HL-60 (cell line): Measurements from ENCODE around the gene CAMTA1.

Source experiments
- DNase-seq, 2 experiments: peaks; one replicate each; pipeline ENCODE4 v3.0.0-alpha.2; 2010 to 2020; ENCODE audit warnings: low read depth in 1 of 2, low spot score in 1 of 2
- H3K27ac ChIP-seq: fragments of 250-450 bp; sonication (Bioruptor Pico); replicated peaks from 2 replicates; pipeline ENCODE4 v1.5.1; 2020; ENCODE audit warnings: mild to moderate bottlenecking, moderate library complexity
- H3K27me3 ChIP-seq: fragments of 250-450 bp; sonication (Bioruptor Pico); 2 replicates; pipeline ENCODE4 v1.5.1; 2021; ENCODE audit warnings: mild to moderate bottlenecking, moderate library complexity; ENCODE audit not compliant: insufficient read depth, poor library complexity, severe bottlenecking
- H3K4me3 ChIP-seq: replicated peaks from 2 replicates; pipeline ENCODE4 v1.5.1; 2011; ENCODE audit warnings: mild to moderate bottlenecking, control low read depth, low read length; ENCODE audit not compliant: insufficient read depth
- GABPA ChIP-seq: IDR thresholded peaks from 2 replicates; pipeline ENCODE4 v1.6.1; 2012; ENCODE audit warnings: low read depth
- POLR2AphosphoS5 ChIP-seq: IDR thresholded peaks from 2 replicates; pipeline ENCODE4 v1.6.1; 2012; ENCODE audit warnings: low read depth
- SPI1 ChIP-seq: IDR thresholded peaks from 2 replicates; pipeline ENCODE4 v1.6.1; 2012; ENCODE audit warnings: low read depth, mild to moderate bottlenecking, borderline replicate concordance
- TF ChIP-seq, protein P1 (sequence below): IDR thresholded peaks from 2 replicates; pipeline ENCODE4 v1.6.1; 2012; ENCODE audit warnings: low read depth; ENCODE audit not compliant: insufficient replicate concordance
- TF ChIP-seq, protein P2 (sequence below): IDR thresholded peaks from one replicate; pipeline ENCODE4 v1.5.1; 2011; ENCODE audit warnings: low read length, control low read depth, inconsistent platforms; ENCODE audit not compliant: insufficient read depth

Gene CAMTA1

DNA sequence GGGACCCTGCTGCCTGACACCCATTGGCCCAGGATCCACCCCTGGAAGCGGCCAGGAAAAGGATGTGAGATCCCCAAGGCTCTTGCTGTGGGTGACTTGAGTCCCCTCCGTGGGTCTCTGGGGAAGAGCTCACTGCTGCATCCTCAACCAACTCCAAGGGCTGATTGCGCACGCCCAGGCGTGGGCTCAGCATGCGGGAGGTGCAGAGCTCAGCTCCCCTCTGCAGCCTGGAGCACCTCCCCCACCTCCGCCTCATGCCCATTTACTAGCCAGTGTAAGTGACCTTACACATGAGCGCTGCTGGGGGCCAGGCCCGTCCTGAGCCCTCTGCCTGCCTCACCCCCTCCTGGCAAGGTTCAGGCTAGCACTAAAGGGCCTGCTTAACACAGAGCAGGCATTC, 847.4 kb downstream of the CAMTA1 start:
- DNase-seq = no peak
- H3K27me3 ChIP-seq = no peaks in the 10 kb centered on the region
- no peak overlapping the region for H3K4me3 ChIP-seq
- no peak overlapping the region for H3K27ac ChIP-seq
- TF ChIP-seq, protein P1, sequence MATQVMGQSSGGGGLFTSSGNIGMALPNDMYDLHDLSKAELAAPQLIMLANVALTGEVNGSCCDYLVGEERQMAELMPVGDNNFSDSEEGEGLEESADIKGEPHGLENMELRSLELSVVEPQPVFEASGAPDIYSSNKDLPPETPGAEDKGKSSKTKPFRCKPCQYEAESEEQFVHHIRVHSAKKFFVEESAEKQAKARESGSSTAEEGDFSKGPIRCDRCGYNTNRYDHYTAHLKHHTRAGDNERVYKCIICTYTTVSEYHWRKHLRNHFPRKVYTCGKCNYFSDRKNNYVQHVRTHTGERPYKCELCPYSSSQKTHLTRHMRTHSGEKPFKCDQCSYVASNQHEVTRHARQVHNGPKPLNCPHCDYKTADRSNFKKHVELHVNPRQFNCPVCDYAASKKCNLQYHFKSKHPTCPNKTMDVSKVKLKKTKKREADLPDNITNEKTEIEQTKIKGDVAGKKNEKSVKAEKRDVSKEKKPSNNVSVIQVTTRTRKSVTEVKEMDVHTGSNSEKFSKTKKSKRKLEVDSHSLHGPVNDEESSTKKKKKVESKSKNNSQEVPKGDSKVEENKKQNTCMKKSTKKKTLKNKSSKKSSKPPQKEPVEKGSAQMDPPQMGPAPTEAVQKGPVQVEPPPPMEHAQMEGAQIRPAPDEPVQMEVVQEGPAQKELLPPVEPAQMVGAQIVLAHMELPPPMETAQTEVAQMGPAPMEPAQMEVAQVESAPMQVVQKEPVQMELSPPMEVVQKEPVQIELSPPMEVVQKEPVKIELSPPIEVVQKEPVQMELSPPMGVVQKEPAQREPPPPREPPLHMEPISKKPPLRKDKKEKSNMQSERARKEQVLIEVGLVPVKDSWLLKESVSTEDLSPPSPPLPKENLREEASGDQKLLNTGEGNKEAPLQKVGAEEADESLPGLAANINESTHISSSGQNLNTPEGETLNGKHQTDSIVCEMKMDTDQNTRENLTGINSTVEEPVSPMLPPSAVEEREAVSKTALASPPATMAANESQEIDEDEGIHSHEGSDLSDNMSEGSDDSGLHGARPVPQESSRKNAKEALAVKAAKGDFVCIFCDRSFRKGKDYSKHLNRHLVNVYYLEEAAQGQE = no peak
- TF ChIP-seq, protein P2, sequence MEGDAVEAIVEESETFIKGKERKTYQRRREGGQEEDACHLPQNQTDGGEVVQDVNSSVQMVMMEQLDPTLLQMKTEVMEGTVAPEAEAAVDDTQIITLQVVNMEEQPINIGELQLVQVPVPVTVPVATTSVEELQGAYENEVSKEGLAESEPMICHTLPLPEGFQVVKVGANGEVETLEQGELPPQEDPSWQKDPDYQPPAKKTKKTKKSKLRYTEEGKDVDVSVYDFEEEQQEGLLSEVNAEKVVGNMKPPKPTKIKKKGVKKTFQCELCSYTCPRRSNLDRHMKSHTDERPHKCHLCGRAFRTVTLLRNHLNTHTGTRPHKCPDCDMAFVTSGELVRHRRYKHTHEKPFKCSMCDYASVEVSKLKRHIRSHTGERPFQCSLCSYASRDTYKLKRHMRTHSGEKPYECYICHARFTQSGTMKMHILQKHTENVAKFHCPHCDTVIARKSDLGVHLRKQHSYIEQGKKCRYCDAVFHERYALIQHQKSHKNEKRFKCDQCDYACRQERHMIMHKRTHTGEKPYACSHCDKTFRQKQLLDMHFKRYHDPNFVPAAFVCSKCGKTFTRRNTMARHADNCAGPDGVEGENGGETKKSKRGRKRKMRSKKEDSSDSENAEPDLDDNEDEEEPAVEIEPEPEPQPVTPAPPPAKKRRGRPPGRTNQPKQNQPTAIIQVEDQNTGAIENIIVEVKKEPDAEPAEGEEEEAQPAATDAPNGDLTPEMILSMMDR = no peak
- no peak for TF ChIP-seq GABPA
- no peak for TF ChIP-seq POLR2AphosphoS5
- TF ChIP-seq SPI1 = no peak

DNA sequence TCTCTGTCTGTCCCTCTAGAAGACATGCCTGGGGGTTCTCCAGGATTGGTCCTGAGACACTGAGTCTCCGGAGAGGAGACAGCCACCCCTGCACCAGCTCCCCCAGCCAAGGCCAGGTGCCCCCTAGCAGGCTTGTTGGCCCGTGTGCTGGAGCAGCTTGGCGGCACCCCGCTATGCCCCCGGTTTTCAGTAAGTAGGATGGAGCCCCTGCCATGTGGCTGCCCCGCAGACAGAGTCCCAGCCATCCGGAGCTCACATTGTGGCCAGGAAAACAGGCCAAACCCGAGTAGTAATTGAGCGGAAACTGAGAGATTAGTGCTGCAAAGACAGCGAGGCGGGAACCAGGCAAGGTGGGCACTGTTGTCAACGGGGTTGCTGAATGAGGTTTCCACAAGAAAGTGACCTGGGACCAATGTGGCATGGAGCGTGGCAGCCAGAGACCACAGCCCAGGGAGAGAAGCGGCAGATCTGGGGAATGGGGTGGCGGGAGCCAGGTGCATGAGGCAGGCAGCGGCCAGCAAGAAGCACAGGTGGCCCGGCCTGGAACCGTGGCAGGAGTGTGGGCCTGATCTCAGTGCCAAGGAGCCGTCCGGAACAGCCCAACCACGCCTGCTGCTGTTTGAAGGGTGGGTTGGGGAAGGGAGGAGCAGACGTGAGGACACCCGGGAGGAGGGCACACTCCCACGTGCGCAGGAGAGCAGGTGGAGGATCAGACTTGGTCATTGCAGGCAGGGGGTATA, 848.4 kb downstream of the CAMTA1 start:
- Histone ChIP-seq H3K4me3 (no peak overlapping the region), H3K27ac (no peak overlapping the region), H3K27me3 (no peaks in the 10 kb centered on the region)
- TF ChIP-seq GABPA (no peak), POLR2AphosphoS5 (no peak), SPI1 (no peak)
- TF ChIP-seq, protein P2 = no peak
- TF ChIP-seq, protein P1 = no peak
- no peak for DNase-seq

DNA sequence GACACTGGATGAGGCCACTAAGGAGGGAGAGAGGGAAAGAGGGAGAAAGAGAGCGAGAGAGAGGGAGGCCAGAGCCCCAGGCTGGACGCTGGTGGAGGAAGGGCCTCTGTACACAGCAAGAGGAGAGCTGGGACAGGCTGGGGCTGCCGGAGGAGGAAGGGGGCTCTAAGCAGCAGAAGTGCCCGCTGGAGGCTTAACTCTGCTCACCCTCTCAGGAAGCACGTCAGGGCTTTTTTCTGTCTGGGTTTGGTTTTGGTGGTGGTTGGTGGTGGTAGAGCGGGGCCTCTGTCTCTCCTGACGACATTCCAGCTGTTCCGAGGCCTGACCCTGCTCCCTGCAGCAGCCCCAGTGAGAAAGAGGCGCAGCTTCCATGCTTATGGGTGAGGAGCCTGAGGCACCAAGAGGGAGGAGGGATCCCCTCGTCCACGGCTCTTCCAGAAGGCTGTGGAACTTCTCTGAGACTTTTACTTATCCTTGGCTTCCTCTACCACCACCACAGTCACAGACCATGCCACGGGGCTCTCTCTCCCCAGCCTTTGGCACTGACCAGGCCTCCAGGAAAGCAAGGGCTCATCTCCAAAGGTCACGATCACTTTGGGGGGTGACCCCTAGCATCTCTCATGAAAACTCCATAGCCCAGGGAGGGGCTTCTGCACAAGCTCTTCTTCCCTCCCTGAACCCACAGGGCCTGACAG, 849.4 kb downstream of the CAMTA1 start:
- Histone ChIP-seq H3K27me3 (no peaks in the 10 kb centered on the region), H3K4me3 (no peak overlapping the region), H3K27ac (no peak overlapping the region)
- no peak for DNase-seq
- no peak for TF ChIP-seq SPI1
- TF ChIP-seq, protein P2 = no peak
- TF ChIP-seq POLR2AphosphoS5 = no peak
- no peak for TF ChIP-seq GABPA
- TF ChIP-seq, protein P1 = no peak
